RCC 7860 (cell line): ENCODE results near the gene NGB.
"Not testable (repeated sequence)": the region's sequence is repeated elsewhere in the genome, so short reads cannot be mapped to it uniquely, and the experiment has no call there.

ENCODE experiments used
- DNase-seq: peaks from one replicate; pipeline ENCODE4 v3.0.0-alpha.2; 2015; ENCODE audit warnings: low spot score
- FAIRE-seq: peaks from 2 replicates; lab custom pipeline; 2012; peaks lifted over from hg19 to GRCh38; lab: Jason Lieb, UNC

NGB gene, protein sequence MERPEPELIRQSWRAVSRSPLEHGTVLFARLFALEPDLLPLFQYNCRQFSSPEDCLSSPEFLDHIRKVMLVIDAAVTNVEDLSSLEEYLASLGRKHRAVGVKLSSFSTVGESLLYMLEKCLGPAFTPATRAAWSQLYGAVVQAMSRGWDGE

DNA sequence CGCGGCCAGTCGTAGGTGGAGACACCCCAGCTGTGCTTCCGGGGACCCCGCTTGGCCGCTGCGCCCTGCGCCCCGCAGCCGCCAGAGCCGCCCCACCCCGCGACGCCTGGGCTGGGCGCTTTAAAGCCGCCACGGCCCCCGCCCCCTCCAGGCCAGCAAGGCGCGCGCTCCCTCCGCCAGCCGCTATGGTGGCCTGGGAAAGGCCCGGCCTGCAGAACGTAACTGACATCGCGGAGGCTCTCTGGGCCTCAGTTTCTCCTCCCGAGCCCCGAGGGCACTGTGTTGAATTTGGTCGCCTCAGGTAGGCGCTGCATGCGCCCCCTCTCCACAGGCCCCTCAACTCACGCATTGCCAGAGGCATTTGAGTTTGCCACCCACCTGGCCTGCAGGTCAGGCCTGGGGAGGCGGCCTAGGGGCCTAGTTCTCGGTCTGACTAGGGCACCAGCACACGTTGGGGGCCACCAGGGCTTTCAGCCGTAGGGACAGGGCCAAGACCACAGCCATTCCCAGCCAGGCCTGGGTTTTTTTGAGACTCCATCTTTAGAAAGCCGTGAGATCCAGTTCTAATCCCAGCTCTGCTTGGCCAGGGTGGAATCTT is at the start of gene NGB:
NGB (minus strand) TSS at position 94 of the 598 bp plus-strand sequence. CDS start 269 bp downstream, outside the sequence.
- FAIRE-seq (no peak), DNase-seq (no peak)

DNA sequence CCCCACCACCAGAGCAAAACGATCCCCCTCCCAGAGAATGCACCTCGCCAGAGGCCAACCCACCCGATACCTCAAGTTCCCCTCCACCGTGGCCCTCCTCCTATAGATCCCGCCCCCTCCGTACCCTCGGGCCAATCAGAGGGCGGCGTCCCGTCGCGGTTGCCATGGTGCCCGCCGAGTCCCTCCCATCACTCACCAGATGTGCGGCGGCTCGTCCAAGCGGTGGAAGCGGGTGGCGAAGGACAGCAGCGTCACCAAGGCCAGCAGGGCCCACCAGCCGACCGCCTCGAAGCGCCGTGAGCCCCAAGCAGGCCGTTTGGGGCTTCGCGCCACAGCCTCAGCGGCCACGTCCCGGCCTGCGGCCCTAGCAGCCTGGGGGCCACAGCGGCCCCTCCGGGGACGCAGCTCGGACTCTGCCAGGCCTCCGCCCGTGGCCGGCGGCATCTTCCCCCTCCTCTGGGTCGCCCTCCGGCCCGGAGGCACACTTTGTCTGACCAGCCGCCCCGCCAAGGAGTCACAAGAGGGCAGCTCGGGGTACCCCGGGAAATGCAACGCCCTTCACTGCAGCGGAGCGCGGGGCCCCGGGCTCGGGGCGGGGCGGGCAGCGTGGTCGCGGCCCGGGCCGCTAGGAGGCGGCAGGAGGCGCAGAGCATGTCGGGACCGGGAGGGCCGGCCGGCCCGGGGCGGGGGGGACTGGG is 49.4 kb upstream of the NGB start, which contains the start of gene POMT2:
POMT2 (minus strand) TSS at position 646 of the 698 bp plus-strand sequence; CDS start at position 444, 202 bp downstream.
- DNase-seq (peak; percentile 65), FAIRE-seq (no peak)

DNA sequence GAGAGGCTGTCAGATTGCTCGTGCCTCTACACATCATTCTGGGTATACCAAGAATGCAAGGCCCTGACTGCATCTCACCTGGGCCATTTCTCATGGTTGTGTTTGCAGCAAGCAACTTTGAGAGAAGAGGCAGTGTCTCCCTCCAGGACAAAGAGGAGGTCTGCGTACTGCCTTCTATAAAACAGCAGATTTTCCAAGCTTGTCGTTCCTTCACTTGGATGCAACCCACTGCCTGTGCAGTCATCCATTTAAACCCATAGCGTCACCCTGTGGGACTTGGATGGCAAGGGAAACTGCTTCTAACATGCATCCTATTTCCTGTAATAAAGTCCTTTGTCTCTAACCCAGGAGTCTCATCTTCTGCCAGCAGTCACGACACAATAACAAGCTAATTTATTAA is 48.4 kb upstream of the NGB start:
- FAIRE-seq (no peak), DNase-seq (peak; percentile 13)

DNA sequence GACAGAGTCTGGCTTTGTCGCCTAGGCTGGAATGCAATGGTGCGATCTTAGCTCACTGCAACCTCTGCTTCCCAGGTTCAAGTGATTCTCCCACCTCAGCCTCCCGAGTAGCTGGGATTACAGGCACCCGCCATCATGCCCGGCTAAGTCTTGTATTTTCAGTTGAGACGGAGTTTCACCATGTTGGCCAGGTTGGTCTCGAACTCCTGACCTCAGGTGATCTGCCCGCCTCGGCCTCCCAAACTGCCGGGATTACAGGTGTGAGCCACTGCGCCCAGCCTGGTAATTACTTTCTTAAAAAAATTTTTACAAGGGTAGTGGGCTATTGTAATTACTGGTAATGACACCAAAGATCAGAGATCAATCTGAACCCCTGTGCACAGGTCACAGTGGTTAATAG is 47.8 kb upstream of the NGB start:
- not testable (repeated sequence) for DNase-seq, FAIRE-seq

DNA sequence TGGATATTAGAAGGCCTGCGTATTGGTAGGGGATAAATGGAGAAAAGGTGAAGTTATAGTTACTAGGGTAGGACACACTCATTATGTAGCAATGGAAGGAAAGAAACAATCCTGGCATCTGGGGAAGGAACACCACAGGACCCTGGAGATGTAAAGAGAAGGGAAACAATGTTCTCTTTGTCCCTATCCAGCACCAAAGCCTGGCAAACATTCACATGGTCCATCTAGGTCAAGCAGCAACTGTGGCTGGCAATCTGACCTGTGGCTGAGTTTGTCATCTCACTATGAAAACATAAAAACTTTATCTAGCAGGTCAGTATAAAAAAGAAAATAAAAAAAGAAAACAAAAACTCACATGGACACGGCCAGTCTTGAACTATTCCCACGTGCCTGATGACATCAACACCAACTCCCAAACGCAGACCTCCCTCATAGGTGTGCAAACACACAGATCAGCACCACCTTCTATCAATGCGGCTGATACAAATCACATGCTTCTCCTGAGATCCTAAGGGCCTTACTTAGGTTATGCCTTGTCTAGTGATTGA is 47.1 kb upstream of the NGB start:
- no peak for DNase-seq
- FAIRE-seq = no peak

DNA sequence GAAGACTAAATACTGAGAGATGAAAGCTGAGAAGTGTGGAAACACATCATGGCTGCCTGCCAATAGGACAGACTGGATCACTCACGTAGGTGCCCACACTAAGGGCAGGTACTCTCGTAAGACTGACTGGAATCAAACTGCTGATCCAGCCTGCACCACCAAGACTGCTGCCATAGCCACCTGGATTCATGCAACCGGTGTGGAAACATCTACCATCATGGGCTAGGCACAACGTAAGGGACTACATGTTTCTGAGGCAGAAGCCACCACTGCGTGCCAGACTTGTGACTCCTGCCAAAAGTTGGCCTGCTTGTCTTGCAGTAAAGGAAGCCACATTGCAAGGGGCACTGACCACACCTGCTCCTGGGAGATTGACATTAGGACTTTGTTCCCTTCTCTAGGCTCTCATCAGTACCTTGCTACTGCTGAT is 45.9 kb upstream of the NGB start:
- DNase-seq (no peak), FAIRE-seq (no peak)

DNA sequence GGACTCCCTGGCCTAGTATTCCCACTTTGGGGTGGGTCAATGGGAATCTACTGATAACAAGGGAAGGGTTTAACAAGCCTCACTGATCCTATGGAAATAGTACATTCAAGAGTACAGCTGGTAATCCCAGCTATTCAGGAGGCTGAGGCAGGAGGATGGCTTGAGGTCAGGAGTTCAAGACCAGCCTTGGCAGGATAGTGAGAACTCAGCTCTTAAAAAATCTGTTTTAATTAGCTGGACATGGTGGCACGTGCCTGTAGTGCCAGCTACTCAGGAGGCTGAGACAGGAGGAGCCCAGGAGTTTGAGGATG is 45.1 kb upstream of the NGB start:
- FAIRE-seq = no peak
- no peak for DNase-seq

DNA sequence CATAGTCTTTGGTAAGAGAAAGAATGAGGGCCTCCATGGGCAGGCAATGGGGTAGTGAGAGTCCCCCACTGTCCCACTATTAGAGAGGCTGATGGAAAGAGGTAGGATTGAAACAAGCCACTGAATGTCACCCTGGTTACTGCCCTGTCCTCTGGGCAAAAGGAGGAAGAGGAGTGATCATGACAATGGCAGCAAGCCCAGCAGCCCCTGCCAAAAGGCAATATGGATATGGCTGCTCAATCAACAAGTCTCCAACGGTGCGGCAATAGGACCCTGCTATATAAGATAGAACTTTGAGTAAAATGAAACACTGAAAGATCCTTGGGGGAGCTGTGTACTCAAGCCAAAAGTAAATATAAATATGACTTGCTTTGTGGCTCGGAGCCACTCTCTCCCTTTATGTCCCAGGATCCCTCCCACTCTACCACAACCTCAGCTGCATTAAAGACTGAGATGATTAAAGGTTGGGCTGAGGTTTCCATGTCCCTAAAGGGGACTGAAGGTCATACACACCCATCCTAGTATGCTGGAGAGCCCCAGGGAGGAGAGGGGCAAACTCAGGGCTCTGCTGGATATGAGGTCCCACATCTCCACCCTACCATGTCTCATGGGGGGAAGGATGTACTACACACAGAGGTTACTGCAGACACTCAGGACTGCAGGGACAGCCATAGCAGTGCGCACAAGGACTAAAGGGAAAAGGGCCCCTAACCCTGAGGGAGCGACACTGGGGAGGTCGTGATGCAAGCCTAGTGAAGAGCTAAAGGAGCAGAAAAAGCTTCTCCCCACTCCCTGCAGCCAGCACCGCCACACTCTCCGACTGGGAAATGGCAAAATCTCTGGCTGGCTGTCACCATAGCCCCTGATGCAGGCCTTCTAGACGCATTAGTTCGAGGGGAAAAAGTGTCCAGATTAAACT is 43.8 kb upstream of the NGB start:
- DNase-seq (no peak), FAIRE-seq (no peak)

DNA sequence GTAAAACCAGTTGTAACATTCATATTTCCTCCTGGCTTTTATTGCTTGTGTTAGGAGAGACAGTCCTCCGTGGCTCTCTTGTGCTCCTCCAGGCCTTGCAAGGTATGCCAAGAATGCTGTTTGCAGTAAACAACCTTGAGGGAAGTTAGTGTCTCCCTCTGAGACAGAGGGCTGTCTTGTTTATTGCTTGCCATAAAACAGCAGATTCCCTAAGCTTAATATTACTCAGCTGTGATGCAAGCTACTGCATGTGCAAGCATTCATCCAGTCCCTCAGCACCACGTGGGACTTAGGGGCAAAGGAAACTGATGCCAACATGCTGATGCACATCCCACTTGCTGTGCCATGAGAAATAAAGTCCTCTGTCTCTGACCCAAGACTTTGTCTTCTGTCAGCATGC is 43.0 kb upstream of the NGB start:
- DNase-seq (no peak), FAIRE-seq (no peak)

DNA sequence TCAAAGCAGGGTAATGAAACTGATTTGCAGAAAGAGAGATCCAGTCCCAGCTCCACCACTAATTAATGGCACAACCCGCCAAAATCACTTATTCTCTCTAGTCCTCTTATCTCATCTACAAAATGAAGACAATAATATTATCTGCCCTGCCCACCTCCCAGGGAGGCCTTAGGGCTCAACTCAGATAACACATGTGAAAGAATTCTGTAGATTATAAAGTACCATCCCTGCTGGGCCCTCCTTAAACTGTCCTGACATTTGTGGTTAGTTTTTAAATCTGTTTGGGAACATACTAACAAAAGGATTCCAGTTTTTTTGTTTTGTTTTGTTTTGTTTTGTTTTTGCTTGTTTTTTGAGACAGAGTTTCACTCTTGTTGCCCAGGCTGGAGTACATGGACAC is 42.4 kb upstream of the NGB start:
- FAIRE-seq (no peak), DNase-seq (no peak)

DNA sequence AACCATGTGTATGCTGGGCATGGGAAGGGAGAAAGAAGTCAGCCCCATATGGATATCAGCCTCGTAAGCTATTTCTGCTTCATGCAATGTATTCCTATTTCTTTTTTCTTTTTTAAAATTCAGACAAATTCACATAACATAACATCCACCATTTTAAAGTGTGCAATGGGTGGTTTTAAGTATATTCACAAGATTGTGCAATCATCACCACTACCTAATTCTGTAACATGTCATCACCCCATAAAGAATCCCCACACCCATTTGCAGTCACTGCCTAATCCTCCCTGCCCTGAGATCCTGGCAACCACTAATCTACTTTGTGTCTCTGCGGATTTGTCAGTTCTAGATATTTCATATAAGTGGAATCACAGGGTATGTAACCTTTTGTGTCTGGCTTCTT is 40.2 kb upstream of the NGB start:
- DNase-seq (no peak), FAIRE-seq (no peak)

DNA sequence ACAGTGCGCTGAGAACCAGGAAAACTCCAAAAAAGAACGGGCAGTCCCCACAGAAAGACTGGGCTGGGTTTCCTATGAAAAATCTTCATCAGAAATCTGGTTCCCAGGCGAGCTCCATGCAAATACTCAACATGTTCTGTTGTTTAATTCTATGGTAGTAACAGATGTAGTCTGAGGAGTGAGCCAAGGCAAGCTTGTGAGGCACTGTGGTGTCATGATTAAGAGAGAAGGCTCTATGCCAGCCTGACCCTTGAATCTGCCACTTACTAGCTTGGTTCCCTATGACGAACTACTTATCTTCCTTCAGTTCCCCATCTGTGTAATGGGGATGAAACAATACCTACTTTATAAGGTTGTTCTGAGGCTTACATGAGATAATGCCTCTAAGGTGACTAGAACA is 39.0 kb upstream of the NGB start:
- no peak for FAIRE-seq

DNA sequence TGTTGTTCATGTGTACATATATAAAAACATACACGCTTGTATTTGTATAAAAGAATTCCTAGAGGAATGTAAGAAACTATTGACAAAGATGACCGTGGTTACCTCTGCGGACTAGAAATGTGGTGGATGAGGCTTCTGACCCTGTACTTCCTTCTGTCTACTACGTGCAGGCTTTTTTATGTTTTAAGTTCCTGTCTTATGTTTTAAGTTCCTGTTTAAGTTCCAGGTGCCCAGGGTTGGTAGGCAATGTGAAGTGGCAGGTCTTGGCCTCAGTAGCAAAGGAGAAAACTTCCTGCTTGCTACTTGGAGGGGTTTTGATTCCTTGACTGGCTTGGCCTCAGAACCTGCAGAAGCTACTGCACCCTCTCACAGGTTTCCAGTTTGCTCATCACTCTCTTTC is 38.1 kb upstream of the NGB start:
- DNase-seq = no peak
- FAIRE-seq = no peak

More for the DNA sequence above, 39.0 kb upstream of the NGB start:
- DNase-seq = no peak

DNA sequence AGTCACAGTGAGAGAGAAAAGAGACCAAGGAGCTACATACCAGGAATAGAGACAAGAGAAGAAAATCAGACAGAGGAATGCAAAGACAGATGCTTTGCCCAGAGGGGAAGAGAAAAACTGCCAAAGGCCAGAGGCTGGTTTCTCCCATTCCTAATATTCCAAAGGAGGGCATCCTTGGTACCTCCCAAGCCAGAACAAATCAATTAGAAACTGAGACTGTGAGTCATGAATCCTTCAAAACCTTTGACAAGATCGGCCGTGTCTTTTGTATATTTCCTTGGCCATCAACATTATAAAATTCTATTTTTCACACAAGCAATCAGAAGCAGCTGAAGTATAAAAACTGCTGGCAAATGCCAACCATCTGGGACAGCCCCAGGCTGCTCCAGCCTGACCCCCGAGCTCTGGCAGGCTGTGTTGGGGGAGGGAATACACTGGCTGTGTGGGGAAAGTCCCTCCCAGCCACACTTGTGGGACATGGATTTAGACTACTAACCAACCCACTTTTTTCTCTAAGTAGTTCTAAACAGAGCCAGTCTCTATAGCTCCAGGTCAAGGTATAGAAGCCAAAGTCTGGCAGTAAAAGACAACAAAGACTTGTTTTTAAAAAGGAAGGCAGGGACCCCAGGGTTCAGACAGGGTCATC is 36.0 kb upstream of the NGB start:
- no peak for DNase-seq
- no peak for FAIRE-seq

DNA sequence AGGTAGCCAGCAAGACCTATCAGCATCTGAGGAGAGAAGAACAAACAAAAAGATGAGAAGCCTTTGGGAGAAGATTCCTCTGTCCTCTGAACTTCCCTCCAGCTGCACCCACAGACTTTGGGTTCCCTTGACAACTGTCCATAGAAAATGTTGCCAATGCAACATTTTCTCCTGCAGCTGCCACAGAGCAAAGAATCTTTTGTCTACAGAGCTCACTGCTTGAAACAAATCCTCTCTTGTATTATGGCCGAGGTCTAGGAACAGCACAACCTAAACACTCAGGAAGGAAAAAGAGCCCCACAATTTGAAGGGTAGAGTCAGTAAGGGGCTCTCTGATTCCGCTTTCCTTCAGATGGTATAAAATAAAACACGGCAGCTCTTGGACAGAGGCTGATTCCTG is 35.4 kb upstream of the NGB start:
- FAIRE-seq = no peak
- no peak for DNase-seq

DNA sequence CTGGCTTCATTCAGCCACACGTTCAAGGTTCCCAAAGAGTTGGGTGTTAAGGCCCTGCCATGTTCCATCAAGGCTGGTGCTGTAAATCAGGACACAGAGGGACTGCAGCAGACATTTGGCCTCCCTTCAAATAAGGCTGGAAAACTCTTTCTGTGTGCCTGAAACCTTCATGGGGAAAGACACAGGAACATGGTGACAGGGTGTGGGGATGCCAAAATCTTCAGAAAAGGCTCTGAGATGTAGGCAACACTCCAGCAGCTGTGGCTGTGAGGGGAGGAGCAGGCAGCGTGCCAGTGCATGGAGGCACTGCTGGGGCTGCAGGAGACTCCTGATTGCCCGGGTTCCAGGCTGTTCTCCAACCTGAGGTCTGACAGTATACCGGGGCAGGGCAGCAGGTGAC is 34.7 kb upstream of the NGB start:
- FAIRE-seq (no peak), DNase-seq (no peak)

DNA sequence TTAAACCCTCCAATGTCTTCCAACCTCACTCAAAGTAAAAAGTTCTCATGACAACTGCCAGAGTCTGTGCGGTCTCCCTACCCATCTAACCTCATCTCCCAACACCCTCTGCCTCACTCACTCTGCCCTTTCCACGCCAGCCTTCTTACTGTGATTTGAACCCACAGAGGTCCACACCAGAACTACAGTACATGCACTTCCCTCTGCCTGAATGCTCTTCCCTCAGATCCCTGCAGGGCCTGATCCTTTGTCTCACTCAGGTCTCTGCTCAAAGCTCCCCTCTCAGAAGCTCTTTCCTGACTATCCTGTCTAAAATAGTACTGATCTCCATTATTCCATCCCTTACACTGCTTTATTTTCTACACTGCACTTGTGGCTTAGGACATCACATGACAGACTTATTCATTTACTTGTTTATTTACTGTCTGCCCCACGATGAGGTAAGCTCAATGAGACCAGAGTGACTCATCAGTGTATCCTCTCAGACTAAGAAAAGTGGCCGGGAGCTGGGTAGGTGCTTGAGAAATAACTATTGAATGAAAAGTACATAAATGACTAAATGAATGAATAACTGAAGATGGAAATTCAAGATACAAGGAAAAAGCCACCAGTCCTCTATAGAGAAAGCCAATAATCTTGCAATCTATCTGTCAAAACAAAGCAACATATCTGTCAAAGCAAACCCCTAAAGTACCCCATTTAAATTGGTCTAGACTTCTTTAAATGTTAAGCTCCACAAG is 32.6 kb upstream of the NGB start:
- peak; percentile 86 for FAIRE-seq
- peak; percentile 74 for DNase-seq

DNA sequence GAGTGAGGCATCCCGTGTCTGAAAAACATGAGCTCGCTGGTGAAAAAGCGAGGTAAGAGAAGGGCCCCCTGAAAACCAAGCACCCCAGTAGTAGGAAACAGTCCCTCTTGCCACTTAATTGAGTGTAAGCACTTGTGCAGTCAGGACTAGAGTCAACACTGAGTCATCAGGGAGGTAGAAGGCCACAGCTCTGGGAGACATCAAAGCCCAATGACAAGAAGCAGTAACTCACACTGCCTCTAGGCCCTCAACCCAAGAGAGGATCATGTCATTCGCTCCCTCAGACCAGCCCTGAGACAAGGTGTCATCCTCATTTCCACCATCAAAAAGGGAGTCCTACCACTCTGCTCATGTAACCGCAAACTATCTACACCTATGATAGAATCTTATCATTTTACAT is 31.9 kb upstream of the NGB start:
- no peak for FAIRE-seq
- DNase-seq = peak; percentile 65

DNA sequence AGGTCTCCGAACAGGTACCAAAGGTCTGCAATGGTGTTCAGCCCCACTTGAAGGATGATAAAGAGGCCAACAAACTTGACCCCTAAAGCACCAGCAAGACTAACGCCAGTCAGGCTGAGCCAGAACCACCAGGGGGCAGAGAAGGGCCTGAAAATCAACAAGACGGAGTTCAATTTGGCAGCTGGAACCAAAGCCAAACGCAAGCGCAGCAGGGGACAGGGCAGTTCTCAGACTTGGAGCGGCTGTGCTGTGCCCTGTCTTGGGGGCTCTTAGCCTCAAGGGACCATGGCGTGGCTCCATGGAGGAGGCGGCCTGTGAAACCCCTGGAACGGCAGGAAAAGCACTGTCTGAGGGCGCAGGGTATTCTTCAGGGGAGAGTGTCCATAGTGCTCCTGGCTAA is 30.1 kb upstream of the NGB start:
- FAIRE-seq (no peak), DNase-seq (no peak)

DNA sequence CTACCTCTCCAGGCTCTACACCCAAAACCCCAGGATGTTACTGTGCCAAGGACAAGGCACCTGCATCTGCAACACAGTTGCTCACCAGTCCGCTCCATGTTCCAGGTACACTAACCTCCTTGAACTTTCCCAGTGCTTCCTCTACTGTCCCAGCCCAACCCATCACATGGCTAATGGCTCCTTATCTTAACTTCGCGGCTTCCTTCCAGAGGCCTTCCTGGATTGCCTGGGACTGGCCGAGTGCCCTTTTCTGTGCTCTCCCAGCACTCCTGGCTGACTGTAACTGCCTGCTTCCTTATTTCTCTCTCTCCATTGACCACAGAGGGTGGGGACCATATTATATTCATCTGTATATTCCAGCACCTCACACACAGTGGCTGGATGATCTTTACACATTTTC is 28.8 kb upstream of the NGB start:
- FAIRE-seq = no peak
- no peak for DNase-seq
